UCSD-AML1 (cell line): ENCODE data around the gene CDK19.
"Not testable (repeated sequence)": the region's sequence is repeated elsewhere in the genome, so short reads cannot be mapped to it uniquely, and the experiment has no call there.

Experiments used
- DNase-seq: peaks from one replicate; lab custom pipeline; 2025; ENCODE audit not compliant: unreplicated experiment; lab: John Stamatoyannopoulos, UW

The CDK19 gene

DNA sequence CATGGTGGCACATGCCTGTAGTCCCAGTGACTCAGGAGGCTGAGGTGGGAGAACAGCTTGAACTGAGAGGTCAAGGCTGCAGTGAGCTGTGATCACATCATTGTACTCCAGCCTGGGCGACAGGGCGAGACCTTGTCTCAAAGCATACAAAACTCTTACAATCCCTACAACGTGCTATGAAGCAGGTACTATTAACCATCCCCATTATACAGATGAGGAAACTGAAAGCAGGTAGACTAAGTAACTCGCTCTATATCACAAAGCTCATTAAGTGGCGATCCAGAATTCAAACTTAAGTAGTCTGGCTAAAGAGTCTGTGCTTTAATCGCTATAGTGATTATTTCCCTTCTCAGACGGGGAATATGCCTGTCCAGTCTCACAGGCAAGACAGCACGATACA lies 54.7 kb downstream of the CDK19 start:
- no peak for DNase-seq

DNA sequence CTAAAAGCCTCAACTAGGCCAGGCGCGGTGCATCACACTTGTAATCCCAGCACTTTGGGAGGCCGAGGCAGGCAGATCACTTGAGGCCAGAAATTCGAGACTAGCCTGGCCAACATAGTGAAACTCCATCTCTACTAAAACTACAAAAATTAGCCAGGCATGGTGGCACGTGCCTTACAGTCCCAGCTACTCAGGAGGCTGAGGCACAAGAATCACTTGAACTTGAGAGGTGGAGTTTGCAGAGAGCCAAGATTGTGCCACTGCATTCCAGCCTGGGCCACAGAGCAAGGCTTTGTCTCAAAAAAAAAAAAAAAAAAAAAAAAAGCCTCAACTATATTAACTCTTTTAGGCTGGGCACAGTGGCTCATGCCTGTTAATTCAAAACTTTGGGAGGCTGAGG lies 55.2 kb downstream of the CDK19 start:
- not testable (repeated sequence) for DNase-seq

DNA sequence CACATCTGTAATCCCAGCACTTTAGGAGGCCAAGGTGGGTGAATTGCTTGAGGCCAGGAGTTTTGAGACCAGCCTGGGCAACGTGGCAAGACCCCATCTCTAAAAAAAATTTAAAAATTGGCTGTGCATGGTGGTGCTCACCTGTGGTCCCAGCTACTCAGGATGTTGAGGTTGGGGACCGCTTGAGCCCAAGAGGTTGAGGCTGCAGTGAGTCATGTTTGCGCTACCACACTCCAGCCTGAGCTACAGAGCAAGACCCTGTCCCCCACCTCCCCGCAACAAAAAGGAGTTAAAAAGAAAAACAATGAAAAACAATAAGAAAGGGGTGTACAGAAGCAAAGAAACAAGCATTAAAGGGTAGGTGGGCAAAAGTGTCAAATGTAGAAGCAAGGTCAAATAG lies 57.3 kb downstream of the CDK19 start:
- DNase-seq = no peak

DNA sequence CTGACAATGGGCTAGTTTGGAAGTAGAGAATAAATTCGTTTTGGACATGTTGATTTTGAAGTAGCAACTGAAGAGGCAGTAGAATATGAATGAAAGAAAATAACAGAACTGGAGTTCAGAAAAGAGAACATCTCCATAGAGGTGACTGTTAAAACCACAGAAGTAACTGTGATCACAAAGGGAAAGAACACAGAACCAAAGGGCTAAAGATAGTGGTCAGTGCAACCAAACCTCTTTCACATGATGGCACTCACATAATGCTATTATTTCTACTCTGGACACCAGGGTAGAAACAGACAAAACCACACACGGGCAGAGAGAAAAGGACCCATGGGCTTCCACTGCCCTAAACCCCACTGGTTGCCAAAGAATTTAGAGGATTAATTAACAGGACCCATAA lies 58.5 kb downstream of the CDK19 start:
- no peak for DNase-seq

DNA sequence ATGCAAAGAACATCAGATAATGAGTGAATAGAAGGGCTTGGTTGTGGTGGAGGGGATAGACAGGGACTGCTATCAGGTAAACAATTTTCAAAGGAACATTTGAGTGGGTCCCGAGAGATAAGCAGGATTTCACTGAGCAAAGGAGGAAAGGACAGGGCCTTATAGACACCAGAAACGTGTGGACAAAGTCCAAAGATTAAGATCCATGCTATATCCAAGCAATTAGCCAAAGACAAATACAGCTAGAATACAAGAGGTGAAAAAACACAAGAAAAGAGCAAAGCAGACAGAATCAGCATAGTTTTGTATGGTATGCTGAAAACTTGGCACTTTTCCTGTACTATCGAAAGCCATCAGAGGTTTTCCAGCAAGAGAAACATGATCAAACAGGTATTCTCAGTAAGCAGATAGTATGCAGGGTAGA lies 59.8 kb downstream of the CDK19 start:
- no peak for DNase-seq

DNA sequence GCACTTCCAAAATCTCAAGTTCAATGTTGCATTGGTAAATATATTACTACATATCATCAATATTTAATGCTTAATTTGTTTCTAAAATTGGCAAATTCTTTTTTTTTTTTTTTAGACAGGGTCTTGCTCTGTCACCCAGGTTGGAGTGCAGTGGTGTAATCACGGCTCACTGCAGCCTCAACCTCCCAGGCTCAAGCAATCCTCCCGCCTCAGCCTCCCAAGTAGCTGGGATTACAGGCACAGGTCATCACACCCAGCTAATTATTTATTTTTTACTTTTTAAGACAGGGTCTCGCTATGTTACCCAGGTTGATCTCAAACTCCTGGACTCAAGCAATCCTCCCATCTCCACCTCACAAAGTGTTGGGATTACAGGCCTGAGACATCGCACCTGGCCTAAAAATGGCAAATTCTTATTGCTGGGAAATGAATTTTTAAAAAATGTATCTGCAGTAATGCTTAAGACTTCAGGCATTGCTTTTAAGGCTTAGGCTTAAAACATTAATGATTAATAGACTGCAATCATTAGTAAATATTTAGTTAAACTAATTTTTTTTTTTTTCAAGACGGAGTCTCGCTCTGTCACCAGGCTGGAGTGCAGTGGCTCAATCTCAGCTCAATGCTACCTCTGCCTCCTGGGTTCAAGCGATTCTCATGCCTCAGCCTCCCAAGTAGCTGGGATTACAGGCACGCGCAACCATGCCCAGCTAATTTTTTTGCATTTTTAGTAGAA lies 61.2 kb downstream of the CDK19 start:
- not testable (repeated sequence) for DNase-seq

DNA sequence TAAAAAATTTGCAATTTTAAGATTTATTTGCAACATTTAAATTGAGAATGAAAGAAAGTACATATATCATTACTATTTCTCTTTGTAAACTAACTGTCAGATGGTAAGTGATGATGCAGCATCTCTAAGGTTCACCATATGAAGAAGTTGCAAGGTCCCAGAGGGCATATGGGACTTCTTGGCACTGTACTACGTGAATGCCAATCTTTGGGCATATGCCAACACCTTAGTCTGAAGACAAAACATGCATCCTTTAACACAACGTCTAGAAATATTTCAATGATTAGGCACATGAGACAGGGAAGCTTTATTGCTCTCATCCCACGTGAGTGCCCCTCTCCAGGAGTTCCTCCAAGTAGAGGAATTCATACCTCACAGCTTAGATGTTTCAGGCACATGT lies 66.8 kb downstream of the CDK19 start:
- DNase-seq = no peak

DNA sequence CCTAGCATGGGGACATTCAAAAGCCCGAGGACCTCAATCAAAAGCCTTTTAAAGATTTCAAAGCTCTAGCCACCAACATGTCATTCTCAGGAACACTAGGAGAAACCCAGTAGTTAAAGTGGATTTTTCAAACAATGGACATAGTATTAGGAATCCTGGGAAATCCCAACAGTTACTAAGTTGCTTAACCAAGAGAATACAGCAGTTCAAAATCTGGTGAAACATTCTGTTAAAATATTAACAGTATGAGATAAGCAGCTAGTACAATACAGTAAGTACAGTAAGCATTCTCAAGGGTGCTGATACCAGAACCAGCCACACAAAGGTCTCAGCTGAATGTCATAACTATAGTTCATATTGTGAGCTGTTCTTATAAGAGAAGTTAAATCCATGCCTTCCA lies 68.6 kb downstream of the CDK19 start:
- no peak for DNase-seq

DNA sequence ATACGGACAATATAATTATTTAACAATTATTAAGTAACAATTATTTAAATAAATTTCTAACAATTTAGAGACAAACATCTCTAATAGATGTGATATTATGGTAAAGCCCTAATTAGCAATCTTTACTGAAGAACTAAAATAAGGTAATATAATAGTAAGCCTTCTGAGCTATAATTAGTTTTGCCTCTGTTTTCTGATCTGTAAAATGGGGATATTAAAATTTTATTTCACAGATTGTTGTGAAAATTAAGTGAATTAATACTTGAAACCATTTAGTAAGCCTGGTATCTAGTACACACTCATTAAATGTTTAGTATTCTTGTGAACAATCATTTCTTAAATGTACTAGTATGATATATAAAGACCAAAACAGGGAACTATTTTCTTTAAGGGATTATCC lies 70.3 kb downstream of the CDK19 start:
- DNase-seq = no peak

DNA sequence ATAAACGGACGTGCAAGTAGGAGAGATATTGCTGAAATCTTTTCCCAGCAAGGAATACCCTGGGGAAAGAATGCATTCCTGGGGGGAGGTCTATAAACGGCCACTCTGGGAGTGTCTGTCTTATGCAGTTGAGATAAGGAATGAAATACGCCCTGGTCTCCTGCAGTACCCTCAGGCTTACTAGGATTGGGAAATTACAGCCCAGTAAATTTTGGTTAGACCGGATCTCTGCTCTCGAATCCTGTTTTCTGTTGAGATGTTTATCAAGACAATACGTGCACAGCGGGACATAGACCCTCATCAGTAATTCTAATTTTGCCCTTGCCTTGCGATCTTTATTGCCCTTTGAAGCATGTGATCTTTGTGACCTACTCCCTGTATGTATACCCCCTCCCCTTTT lies 72.7 kb downstream of the CDK19 start:
- not testable (repeated sequence) for DNase-seq

DNA sequence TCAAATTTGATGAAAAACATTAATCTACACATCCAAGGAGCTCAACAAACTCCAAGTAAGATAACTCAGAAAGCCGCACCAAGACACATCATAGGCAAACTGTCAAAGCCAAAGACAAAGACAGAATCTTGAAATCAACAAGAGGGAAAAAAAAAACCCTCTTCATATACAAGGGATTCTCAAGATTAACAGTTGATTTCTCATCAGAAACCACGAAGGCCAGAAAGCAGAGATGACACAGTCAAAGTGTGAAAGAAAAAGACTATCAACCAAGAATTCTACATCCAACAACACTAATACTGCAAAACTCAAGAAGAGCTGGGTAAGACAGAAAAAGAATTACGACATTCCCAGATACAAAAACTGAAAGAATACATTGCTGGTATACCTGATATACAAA lies 73.8 kb downstream of the CDK19 start:
- DNase-seq = no peak

DNA sequence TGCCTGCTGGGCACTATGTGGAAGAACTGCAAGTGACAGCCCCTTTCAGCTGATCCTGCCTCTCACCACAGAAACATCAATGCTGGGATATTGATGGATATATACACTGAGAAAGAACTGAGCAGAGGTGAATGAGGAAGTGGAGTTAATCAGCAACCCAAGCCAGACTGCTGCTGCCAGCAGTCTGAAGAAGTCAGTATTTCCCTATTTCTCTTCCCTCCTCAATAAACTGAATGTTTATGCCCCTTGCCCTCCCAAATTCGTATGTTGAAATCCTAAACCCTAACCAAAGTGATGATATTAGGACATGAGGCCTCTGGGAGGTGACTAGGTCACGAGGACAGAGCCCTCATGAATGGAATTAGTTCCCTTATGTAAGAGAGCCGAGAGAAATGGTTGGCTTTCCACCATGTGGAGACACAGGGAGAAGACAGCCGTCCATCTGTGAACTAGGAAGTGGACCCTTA lies 76.3 kb downstream of the CDK19 start:
- DNase-seq = peak; percentile 42

DNA sequence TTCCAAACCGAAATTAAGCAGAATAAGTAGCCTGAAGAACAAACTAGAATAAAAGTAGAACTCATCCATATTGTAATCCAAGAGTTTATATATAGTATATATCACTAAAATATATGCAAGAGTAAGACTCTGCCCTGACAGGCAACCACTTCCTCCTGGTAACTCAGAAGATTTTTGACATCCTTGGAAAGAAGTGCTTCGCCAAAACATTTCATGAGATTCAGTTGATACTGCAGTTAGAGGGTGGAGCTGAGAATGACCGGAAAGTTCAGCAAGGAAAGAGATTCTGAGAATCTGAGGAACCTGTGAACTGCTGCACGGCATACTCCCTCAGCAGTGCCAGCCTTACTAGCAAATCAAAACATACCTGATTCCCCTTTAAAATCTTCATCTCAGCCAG lies 79.6 kb downstream of the CDK19 start:
- no peak for DNase-seq

DNA sequence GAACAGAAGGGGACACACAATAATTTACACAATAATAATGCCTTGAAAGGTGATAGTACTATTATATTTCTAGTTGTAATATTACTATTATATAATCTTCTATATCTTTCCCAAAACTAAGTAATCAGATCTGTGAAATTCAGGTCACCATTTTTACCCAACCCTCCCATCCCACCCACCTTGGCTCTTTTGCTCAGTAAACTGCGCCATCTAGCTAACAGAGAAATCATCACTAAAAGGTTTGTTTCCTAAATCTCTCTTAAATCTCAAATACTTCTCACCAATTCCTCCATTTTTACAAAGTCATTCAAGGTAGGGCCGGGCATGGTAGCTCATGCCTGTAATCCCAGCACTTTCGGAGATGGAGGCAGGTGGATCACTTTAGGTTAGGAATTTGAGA lies 83.4 kb downstream of the CDK19 start:
- DNase-seq = no peak

DNA sequence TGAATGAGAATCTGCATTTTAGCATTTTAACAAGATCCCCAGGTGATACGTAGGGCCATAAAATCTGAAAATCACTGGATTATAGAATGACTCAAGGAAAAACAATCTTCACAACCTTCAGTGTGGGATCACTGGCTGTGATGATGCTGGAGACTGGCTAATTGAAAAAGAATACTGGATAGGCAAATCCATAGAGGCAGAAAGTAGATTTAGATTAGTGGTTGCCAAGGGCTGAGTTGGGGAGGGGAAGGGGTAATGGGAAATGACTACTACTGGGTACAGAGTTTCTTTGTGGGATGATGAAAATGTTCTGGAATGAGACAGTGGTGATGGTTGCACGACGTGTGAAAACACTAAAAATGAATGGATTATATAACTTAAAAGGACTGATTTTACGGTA lies 84.1 kb downstream of the CDK19 start:
- DNase-seq = no peak

DNA sequence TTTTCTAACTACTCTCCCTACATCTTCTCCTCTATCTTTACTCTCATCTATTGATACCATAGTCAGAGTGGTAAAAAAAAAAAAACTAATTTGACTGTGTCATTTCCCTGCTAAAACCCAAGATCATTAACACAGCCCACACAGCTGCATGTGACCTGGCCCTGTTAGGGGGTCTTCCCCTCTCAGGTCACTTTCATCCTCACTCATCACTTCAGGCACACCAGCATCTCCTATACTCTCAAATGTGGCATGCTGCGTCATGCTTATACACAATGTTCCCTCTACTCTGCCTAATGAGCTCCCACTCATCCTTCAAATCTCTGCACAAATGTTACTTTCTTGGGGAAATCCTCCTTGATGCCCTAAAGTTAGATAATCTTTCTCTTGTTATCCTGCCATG lies 86.8 kb downstream of the CDK19 start:
- no peak for DNase-seq

DNA sequence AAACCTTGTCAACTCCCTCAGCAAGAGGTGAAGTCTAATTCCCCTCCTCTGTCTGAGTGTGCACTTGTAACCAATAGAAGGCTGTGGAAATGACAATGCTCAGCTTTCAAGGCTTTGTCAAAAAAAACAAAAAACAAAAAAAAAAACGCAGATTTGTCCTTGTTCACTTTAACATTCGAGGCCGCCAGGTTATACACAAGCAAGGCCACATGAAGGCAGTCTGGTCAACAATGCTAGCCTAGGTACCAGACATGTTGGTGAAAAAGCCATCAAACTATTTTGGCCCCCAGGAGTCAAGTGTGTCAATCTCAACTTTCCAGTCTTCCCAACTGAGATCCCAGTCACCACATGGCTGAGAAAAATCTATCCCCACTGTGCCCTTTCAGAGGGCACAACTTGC lies 92.3 kb downstream of the CDK19 start:
- DNase-seq = no peak

DNA sequence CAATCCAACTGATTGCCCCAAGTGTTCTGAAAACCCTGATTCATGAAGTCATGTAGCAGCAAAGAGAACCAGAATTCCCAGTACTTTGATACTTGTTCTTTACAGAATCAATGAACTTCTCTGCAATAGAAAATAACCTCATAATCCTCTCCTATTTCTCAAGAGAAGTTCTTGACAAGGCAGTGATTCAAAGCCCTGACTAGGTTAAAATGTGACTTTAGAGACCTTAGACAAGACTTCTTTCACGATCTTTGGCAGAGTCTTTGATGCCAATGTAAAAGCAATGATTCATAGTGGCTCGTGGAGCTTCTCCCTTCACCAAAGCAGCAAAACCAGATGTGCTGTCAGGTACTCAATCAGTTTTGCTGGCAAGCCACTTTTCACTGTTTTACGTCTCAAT lies 95.2 kb downstream of the CDK19 start:
- DNase-seq = no peak

DNA sequence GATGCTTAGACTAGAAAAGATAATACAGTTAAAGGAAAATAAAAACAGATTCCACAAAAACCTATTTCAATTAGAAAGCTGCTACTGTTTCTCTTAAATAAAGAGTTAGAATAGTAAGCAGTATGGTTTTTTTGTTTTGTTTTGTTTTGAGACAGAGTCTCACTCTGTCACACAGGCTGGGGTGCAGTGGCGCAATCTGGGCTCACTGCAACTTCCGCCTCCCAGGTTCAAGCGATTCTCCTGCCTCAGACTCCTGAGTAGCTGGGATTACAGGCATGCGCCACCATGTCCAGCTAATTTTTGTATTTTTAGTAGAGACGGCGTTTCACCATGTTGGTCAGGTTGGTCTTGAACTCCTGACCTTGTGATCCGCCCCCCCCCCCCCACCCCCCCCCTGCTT lies 95.7 kb downstream of the CDK19 start:
- not testable (repeated sequence) for DNase-seq

DNA sequence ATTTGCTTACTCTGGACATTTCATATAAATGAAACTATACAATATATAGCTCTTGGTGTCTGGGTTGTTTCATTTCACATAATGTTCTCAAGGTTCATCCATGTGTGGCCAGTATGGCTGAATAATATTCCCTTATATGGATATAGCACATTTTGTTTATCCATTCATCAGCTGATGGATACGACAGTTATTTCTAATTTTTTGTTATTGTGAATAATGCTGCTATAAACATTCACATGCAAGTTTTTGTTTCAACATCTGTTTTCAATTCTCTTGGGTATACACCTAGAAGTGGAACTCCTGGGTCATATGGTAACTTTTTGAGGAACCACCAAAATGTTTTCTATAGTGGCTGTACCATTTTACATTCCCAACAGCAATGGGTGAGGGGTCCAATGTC lies 101.1 kb downstream of the CDK19 start:
- no peak for DNase-seq

DNA sequence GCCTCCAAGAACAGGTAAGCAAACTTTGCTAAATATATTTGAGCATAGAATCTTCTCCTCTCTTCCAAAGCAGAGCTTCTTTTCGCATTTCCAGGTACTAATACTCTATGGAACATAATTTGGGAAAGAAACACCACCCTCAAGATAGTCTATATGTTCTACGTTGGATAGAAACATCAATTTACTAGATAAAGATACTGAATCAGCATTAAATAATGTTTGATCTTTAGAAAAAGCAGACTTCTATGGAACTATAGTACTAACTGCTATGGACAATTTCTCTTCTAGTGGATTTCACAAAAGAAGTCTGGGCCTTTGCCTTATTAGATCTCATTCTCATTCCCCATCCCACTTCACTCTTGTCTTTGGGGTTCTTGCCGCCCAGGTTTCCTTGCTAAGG lies 103.0 kb downstream of the CDK19 start:
- DNase-seq = no peak

DNA sequence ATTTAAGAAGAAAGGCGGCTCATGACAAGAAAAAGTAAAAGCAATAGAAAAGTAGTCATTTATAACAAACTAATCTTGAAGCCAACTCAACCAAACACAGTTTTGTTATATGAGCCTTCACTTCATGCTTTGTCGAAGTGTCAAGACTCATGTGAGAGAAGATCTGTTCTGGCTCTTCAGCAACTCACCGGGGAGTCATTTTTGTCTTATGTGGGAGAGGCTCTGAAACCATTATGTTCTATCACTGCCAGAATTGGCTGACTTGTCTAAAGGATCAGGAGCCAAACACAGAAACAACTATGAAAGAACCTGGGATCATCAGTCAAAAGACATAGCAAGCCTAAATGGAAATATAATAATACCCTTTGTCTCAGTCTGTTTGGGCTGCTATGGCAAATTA lies 105.2 kb downstream of the CDK19 start:
- no peak for DNase-seq

DNA sequence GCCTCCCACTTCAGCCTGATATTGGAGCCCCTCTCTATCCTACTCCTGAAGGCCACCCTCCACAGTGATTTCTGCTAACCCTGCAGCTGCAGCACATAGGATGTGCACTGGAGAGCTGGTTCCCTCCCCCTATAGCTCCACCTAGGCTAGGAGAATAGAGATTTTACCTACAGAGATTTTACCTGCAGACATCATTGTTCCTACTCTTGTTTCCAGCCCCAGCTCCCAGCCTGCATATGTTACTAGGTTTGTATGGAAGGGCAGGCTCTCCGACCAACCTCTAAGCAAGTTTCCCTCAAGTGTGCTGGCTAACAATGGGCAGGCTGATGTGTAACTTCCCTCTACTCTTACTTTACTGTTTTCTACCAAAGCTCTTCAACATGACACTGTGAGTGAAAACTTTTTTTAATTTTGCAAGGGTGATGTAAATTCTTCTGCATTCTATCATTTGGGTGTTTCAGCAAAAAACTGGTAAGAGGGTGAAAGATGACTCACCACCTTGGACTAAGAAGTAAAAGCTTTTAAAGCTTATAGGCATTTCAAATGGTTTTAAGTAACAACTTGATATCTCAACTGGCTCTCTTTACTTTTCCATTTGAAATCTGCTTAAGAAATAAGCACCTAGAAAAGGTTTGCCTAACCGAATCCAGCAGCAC lies 106.8 kb downstream of the CDK19 start:
- no peak for DNase-seq
